ENCODE measurements around the gene SCN8A. TPM values are rescaled to one million over a fixed set of nuclear protein-coding genes. Genes with fewer than 3 reads are reported as not detected.

The SCN8A gene
- total RNA-seq, 1 donor from 2014 or later = 0.13 TPM

DNA sequence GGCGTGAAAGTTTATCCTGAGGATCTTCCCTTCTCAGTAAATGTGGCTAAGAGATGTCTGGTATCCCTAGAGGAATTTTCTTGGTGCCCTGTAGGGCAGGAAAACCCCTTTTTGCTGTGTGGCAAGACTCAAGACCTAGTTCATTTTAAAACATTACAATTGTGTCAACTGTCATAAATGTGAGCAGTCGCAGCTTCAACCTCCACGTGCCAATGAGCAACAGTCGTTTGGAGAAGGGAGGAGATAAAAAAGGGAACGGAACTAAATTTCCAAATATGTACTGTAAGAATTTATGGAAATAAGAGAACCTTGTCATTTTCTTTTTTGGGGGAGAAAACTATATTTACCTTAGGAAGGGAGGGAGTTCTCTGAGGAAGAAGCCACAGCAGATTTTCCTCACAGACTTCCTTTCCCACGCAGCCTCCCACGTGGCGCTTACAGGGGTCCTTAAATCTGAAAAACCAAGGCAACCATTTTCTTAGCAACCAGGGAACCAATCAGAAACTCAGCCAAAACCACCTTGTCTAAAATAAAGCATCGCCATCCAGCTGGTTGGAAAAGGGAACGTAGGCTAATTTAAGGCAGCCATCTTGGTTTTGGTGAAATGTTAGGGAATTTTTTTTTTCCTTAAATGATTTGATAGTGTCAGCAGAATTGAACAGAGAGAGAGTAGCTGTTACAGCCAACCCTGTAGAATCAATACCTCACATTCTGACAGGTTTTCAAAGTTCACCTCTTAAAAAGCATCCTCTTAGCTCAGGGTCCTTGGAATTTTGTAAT lies 158.4 kb downstream of the SCN8A start:
- no peak for ATAC-seq (ENCODE audit: poor library complexity)
- intact Hi-C loops (cut with DNase I) = no loop called here
- no peak for DNase-seq

DNA sequence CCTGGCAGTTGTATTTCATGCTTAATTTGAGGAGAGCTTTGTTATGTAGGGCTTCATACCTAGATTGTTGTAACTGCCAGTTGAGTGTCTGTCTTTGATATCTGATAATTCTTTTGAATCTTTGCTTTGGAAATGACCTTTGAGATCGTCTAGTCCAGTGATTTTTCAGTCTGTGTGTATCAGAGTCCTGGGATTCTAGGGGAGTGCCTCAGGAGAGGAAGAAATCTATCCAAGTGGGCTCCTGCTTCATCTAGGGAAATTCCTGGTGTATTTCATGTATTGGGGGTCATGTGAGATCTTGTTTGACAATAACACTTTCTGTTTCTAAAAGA lies 158.9 kb downstream of the SCN8A start:
- intact Hi-C loops (cut with DNase I) = no loop called here
- ATAC-seq (ENCODE audit: poor library complexity) (no peak), DNase-seq (no peak)

DNA sequence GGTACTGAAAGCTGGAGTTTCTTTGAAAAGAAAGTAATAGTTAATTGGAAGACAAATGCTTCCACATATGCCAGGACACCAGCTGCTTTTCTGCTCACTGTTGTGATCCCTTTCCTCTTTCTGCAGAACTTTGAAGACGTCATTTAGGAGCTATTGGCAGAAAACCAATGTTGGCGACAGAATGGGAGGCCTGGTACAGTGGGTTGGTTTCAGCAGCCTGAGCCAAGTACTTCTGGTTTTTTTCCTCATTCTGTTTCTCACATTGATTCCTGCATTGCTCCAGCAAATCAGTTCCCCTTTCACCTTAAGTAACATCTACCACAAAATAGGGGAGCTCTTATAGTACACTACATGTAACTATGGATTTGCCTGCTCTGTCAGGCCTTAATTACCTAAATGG lies 160.6 kb downstream of the SCN8A start:
- DNase-seq = no peak
- peak; percentile 86 for ATAC-seq (ENCODE audit: poor library complexity)
- intact Hi-C loops (cut with DNase I) = no loop called here

DNA sequence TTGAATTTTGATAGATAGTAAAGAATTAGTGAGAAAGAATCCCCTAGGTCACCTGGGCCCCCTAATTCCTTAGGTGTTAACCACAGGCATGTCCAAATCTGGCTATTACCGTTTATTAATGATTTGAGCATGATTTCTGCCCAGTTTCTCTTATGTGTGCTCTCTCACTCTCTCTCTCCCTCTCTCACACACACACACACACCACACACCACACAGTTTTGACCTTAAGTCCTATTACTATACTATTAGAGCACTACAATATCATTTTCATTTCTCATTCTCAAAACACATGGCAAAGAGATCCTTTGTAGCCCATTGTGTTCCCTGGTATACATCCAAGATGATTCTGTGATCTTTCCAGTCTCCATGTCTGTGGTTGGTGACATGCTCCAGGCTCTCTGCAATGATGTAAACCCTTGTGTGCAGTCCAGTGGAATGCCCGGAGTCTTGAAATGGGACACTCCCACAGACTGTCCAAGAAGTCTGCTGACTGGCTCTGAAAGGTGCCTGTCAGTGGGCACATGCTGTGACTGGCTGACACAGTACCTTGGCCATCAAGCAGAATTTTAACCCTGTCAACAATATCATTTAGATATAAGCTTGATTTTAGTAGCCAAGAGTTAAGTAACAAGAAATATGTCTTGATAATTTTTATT lies 161.3 kb downstream of the SCN8A start:
- peak; percentile 80 for DNase-seq
- intact Hi-C loops (cut with DNase I) = no loop called here
- ATAC-seq (ENCODE audit: poor library complexity) = peak; percentile 92

DNA sequence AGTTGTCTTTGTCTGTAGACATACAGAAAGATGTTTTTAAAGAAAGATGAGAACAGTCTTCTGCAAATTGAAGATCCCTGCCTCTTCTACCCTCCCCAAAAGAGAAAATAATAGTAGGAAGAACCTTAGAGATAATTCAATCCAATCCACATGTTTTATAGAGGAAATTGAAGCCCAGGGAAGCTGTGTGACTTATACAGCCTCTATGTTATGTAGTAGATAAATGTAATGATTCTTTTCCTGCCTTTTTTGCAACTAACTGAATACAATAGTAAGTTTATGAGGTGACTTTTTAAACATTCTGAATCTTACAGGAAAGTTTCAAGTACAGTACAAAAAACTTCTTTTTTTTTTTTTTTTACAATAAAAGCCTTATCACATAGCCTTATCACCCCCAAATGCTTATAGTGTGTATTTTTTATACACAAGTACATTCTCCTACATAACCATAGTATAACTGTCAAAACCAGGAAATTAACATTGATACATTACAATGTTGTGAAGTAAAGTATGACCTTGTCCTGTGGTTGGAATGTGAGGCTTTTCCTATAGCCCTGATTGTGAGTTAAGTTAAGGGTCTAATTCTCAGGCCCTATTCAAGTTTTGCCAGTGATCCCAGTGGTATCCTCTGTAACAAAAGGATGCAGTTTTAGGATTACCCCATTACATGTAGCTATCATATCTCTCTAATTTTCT lies 163.1 kb downstream of the SCN8A start:
- DNase-seq (no peak), ATAC-seq (ENCODE audit: poor library complexity) (no peak)
- intact Hi-C loops (cut with DNase I) = no loop called here

DNA sequence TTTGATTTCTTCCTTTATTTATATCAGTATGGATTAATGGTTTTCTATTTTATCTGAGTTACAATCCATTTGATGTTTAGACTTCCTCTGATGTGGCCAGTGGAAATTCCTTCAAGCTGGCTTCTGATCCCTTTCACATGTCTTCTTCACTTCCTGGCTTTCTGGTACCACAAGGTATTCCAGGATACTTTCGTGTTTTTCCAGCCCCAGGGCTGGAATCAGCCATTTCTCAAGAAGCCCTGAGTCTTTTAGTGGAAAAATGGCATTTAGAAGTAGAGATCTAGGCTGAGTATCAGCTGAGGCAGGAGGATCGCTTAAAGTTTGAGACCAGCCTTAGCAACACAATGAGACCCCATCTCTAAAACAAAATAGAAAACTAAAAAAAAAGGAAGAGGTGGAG lies 164.2 kb downstream of the SCN8A start:
- intact Hi-C loops (cut with DNase I) = no loop called here
- ATAC-seq (ENCODE audit: poor library complexity) (no peak), DNase-seq (no peak)

DNA sequence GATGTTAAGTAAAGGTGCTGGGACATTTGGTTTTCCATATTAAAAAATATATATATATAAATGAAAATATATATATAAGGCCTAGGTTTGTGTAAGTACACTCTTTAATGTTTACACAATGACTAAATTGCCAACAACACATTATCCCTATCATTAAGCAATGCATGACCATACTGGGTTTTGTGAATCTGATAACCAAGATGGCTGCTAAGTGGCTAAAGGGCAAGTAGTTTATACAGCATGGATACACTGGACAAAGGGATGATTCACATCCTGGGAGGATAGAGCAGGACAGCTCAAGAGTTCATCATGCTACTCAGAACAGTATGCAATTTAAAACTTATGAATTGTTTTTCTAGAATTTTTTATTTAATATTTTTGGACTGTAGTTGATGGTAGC lies 168.1 kb downstream of the SCN8A start:
- intact Hi-C loops (cut with DNase I) = no loop called here
- DNase-seq (no peak), ATAC-seq (ENCODE audit: poor library complexity) (no peak)

DNA sequence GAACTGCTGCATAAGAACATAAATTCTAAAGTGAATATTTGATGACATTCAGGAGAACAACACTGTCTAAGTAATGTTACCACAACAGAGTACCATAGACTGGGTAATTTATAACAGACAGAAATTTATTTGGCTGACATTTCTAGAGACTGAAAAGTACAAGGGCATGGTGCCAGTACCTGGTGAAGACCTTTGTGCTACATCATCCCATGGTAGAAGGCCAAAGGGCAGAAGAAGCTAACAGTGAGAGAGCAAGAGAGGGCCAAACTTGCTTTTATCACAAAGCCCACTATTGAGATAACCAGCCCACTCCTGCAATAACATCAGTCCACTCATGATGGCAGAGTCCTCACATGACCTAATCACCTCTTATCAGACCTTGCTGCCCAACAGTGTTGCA lies 168.7 kb downstream of the SCN8A start:
- intact Hi-C loops (cut with DNase I) = no loop called here
- ATAC-seq (ENCODE audit: poor library complexity) (no peak), DNase-seq (no peak)

DNA sequence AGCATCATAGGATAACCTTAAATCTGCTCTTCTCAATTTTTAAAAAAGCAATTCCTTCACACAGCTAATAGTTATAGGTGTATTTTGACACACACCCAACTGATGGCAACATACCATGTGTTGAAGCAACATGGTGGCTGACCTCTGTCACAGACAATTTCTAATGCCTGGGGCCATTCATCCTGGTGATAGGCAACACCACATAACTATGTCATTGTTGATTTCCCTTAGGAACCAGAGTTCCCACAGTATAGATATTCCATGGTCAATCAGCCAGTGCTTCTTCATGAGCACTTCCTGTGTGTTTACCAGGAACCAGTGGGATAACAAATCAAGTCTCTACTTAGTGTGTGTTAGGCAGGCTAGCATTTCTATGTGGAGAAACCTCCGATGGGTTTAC lies 169.2 kb downstream of the SCN8A start:
- no peak for ATAC-seq (ENCODE audit: poor library complexity)
- intact Hi-C loops (cut with DNase I) = no loop called here
- no peak for DNase-seq

DNA sequence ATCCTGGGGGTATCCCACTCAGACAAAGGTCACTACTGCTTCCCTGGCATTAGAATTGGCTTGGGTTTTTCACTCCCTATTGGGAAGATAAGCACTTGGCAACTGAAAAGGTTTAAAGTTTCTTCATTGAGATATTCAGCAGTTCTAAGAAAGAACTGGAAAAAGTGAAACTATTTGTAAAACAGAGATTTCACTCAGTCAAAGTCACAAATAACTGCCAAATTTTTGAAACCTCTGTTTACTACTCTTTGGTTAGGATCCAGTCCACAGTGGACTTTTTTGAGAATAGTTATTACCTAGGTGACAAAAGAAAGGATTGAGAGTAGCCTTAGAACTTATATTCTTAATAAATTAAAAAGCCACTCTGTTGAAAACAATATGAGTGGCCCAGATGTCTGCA lies 172.7 kb downstream of the SCN8A start:
- ATAC-seq (ENCODE audit: poor library complexity) (no peak), DNase-seq (no peak)
- intact Hi-C loops (cut with DNase I) = no loop called here

DNA sequence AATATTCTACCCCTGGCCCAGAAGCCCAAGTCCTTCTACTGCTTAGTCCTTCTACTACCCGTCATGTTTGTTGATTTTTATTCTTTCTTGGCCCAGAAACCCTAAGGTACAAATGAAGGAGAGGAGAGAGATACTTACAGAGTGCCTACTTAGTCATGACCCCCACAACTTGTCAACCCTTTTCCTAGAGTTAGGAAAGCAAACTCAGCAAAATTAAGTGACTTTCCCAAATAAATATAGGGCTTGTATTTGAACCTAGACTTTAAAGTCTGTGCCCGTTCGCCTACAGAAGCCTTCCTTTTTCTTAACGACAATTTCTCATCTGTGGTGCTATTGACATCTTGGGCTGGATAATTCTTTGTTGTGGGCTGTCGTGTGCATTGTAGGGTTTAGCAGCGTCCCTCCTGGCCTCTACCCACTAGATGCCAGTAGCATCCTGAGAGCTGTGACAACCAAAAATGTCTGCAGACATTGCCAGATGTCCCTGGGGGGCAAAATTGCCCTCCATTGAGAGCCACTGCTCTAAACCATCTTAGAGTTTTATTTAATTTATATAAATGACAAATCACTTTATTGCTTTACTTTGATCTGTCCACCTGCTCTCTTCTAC lies 175.1 kb downstream of the SCN8A start:
- DNase-seq (no peak), ATAC-seq (ENCODE audit: poor library complexity) (no peak)
- intact Hi-C loops (cut with DNase I) = no loop called here

DNA sequence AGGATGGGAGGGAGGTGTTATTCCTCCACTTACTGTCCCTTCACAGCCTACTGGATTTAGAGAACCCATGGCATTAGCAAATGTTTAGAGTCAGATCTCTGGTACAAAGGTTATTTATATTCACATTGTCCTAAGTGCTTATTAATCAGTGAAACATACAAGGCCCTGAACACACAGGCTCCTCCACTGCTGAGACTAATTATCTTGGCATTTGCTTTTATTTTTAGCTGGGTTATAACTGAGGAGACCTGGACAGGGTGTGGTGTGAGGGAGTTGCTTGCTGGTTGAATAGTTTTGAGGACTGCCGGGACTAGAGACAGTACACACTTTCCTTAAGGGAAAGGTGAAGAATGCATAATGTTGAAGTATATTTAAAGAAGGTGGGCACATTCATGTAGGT lies 180.0 kb downstream of the SCN8A start:
- DNase-seq (no peak), ATAC-seq (ENCODE audit: poor library complexity) (peak; percentile 52)
- intact Hi-C loops (cut with DNase I) = no loop called here

DNA sequence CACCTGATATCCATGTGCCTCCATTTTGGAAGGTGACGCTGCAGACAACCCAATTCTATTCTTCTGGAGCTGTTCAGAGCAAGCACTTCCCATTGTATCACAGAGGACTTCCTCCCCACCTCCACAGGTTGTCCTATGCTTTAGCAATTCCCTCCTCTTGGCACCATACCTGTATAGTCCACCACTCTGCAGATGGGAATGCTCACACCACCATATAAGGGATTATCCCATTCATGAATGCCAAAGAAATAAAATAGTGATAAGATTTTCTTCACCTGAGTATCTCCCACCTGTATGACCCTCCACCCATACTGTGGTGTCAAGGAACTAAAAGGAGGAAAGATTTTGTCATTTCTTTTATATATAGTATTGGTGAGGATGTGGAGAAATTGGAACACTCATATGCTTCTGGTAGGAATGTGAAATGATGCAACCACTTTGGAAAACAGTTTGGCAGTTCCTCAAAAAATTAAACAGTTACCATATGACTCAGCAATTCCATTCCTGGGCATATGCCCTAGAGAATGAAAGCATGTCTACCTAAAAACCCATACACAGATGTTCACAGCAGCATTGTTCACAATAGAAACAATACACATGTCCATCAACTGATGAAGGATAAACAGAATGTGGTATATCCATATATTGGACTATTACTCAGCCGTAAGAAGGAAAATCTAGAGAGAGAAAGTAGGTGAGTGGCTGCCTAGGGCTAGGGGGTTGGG lies 182.3 kb downstream of the SCN8A start:
- DNase-seq (no peak), ATAC-seq (ENCODE audit: poor library complexity) (no peak)
- intact Hi-C loops (cut with DNase I) = no loop called here

DNA sequence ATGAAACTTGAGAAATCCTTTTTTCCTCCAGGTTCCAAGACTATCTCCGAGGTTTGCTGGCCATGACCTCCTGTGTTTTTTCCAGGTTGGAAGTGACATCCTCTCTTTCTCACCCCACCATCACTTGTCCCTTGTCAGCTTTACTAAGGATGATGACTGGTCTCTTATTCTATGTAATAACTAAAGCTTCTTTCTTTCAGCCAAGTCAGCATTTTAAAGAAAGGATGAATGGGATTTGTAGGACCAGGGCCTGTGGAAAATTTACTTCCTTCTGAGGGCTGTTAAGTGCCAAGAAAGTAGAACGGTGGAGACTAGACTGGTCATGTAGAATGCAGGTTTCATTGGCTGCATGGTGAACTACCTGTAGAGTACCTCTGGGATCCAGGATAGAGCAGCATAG lies 183.9 kb downstream of the SCN8A start:
- no peak for DNase-seq
- ATAC-seq (ENCODE audit: poor library complexity) = no peak
- intact Hi-C loops (cut with DNase I) = no loop called here

DNA sequence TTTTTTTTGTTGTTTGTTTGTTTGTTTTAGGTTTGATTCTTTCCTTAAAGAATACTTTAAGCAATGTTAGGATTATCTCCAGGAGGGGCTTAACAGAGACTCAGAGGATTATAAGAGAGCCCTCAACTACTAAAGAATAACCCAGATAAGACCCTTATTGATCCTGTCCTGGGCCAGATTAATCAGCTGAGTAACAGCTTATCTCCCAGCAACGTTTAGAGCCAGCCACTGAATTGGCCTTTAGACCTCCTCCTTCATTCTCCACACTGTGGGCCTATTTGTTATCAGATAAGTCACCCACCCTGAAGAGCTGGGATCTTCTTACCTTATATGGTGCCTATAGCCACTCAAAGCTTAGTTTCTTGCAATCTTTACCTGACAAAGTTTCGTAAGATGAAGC lies 186.4 kb downstream of the SCN8A start:
- no peak for ATAC-seq (ENCODE audit: poor library complexity)

DNA sequence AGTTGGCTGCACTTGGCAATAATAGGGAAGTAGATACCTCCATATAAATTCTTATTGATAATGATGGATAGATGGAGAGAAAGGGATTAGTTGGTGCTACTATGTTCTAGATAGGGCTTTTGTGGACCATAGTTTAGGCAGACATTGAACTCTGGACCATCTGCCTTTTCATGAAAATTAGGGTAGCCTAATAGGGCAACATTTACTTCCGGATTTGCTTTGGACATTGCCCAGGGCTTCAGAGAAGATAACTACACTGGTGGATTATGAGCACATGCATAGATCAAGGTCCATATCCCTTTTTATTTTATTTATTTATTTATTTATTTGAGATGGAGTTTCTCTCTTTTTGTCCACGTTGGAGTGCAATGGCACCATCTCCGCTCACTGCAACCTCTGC lies 186.9 kb downstream of the SCN8A start:
- ATAC-seq (ENCODE audit: poor library complexity) = no peak
- DNase-seq = no peak
- intact Hi-C loops (cut with DNase I) = no loop called here

More for the DNA sequence above, 186.4 kb downstream of the SCN8A start:
- no peak for DNase-seq
- intact Hi-C loops (cut with DNase I) = no loop called here

DNA sequence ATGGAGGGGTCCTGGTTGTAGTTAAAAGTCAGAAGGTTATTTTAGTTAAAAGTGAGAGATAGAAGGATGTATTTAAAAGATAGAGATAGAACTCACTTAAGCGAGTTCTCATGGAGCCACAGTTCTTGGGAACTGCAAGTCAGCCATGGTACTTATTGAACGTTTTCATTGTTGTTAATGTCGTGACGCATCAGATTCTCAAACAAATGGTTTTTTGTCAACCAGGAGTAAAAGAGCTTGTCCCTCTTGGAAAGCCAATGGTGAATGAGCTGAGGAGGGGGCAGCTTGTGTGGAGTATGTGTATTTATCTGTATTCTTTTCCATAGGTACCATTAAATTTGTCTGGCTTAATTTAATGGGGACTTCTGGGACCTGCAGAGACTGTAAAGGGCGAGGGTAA lies 188.8 kb downstream of the SCN8A start:
- ATAC-seq (ENCODE audit: poor library complexity) = no peak
- DNase-seq = no peak
- intact Hi-C loops (cut with DNase I) = no loop called here

DNA sequence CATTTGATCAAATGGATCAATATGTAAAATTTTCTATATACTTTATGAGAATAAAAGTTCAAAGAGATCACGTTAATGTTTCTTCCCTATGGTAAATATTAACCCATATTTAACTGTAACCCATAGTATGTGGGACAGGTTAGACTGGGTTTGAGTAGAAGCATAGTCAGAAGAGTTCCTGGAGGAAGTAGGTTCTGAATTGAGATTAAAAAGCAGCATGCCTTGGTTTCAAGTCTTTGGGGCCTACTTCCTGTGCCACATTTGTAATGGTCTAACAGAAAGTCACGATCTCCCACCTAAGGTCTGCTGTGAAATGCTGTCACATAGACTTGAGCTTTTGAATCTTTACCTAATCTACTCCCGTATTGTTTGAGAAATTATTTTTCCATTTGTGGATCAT lies 193.7 kb downstream of the SCN8A start:
- ATAC-seq (ENCODE audit: poor library complexity) (no peak), DNase-seq (no peak)
- intact Hi-C loops (cut with DNase I) = no loop called here

DNA sequence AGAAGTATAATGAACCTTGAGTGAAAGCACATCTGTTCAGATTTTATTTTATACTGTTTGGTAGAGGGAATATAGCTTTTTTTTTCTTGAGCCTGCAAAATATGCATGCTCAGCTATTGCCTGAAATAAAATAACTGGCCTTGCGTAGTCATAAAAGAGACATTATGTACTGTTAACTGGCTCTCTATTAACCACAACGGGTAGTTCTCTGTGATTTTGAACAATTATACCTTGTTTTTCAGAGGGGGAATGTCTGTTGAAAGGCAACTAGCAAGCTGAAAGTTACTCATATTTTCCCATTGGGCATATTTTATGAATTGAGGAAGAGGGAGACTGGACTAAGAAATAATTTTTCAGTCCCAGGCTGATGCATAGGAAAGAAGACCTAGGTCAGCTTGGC lies 194.9 kb downstream of the SCN8A start:
- no peak for ATAC-seq (ENCODE audit: poor library complexity)
- intact Hi-C loops (cut with DNase I) = no loop called here

More for the DNA sequence above, 194.9 kb downstream of the SCN8A start:
- DNase-seq = no peak
